Mucosa of rectum (tissue), 2 donors: ENCODE measurements around the gene KMO.

Source experiments
- H3K27ac ChIP-seq, 2 donors: one replicate each; pipeline ENCODE4 v1.7.0; 2013; ENCODE audit warnings: inconsistent platforms in 2 of 2, low read depth in 2 of 2, low read length in 2 of 2
- H3K27me3 ChIP-seq, 2 donors: one replicate each; pipeline ENCODE4 v1.7.0; 2013; ENCODE audit warnings: low read length in 2 of 2; ENCODE audit not compliant: control insufficient read depth in 2 of 2, insufficient read depth in 2 of 2
- H3K36me3 ChIP-seq, 2 donors: one replicate each; pipeline ENCODE4 v1.7.0; 2013; ENCODE audit warnings: low read length in 2 of 2; ENCODE audit not compliant: control insufficient read depth in 2 of 2, insufficient read depth in 2 of 2
- H3K4me1 ChIP-seq, 2 donors: one replicate each; pipeline ENCODE4 v1.7.0; 2013; ENCODE audit warnings: low read length in 2 of 2, mild to moderate bottlenecking in 1 of 2; ENCODE audit not compliant: control insufficient read depth in 2 of 2, insufficient read depth in 2 of 2
- H3K4me3 ChIP-seq, 2 donors: one replicate each; pipeline ENCODE4 v1.7.0; 2013; ENCODE audit warnings: low read length in 2 of 2
- H3K9ac ChIP-seq, 2 donors: one replicate each; pipeline ENCODE4 v1.7.0; 2013; ENCODE audit warnings: low read length in 2 of 2, low read depth in 1 of 2, mild to moderate bottlenecking in 1 of 2
- H3K9me3 ChIP-seq, 2 donors: one replicate each; pipeline ENCODE4 v1.7.0; 2013; ENCODE audit warnings: low read length in 2 of 2; ENCODE audit not compliant: control insufficient read depth in 2 of 2
- donor health status: healthy.
- donor health status: Normal muscosa, but diverticular disease.

The KMO gene

GRCh38 chr1:241591317-241591716 lies 59.1 kb downstream of the KMO start:
- no peak overlapping the region for H3K9ac ChIP-seq
- H3K4me3 ChIP-seq = no peak overlapping the region
- H3K9me3 ChIP-seq = no peaks in the 10 kb centered on the region
- no peaks in the 10 kb centered on the region for H3K4me1 ChIP-seq
- H3K27me3 ChIP-seq = no peaks in the 10 kb centered on the region
- peaks cover under 1 to 4% of the 10 kb centered on the region in 2 donors for H3K36me3 ChIP-seq
- no peak overlapping the region for H3K27ac ChIP-seq

DNA sequence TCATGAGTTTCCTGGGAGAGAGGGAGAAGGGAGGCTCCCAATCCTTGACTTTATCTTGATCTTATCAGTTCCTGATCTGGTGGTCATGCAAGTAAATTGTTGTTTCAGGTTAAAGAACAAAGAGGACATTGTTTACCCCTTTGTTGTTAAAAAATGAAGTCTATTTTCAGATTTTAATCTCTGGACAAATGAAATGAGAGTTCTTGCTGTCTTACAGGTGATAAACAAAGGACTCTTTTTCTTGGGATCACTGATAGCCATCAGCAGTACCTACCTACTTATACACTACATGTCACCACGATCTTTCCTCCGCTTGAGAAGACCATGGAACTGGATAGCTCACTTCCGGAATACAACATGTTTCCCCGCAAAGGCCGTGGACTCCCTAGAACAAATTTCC lies 59.6 kb downstream of the KMO start:
- peaks cover 4% of the 10 kb centered on the region in 2 donors for H3K36me3 ChIP-seq
- no peak overlapping the region for H3K4me3 ChIP-seq
- no peaks in the 10 kb centered on the region for H3K9me3 ChIP-seq
- no peaks in the 10 kb centered on the region for H3K27me3 ChIP-seq
- H3K4me1 ChIP-seq = no peaks in the 10 kb centered on the region
- H3K27ac ChIP-seq = no peak overlapping the region
- H3K9ac ChIP-seq = no peak overlapping the region

- no peak overlapping the region for H3K9ac ChIP-seq
- no peaks in the 10 kb centered on the region for H3K9me3 ChIP-seq
- H3K36me3 ChIP-seq = peaks cover 4% of the 10 kb centered on the region in 2 donors
- no peak overlapping the region for H3K4me3 ChIP-seq
- no peaks in the 10 kb centered on the region for H3K27me3 ChIP-seq
- H3K4me1 ChIP-seq = no peaks in the 10 kb centered on the region
- H3K27ac ChIP-seq = no peak overlapping the region
Observed at GRCh38 chr1:241592273-241592958, 60.2 kb downstream of the KMO start.

- Histone ChIP-seq H3K27ac (no peak overlapping the region), H3K4me1 (no peaks in the 10 kb centered on the region), H3K9me3 (no peaks in the 10 kb centered on the region), H3K27me3 (no peaks in the 10 kb centered on the region), H3K4me3 (no peak overlapping the region), H3K36me3 (peaks cover 4% of the 10 kb centered on the region in 2 donors), H3K9ac (no peak overlapping the region)
Observed at GRCh38 chr1:241593186-241593585, 61.0 kb downstream of the KMO start.

GRCh38 chr1:241596633-241597032 lies 64.5 kb downstream of the KMO start:
- Histone ChIP-seq H3K36me3 (peaks cover 4% of the 10 kb centered on the region in 2 donors), H3K27ac (no peak overlapping the region), H3K27me3 (no peaks in the 10 kb centered on the region), H3K9ac (no peak overlapping the region), H3K4me1 (no peaks in the 10 kb centered on the region), H3K4me3 (no peak overlapping the region), H3K9me3 (no peaks in the 10 kb centered on the region)

DNA sequence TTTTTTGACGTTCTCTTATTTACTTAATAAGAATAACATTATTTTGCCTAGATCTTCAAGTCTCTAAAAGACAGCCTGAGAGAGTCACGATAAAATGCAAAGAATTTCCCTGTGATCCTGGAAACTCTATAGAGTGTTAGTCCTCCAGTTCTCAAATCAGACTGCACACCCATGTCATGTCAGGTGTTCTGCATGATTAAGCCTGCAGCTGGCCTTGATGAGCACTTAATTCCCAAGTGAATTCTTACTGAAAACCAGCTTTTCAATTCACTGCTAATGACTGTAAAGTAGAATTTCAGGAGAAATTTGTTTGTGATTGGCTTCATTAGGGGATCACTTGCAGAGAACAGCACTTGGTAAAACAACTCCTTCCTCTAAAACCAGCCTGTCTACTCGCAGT lies 66.1 kb downstream of the KMO start:
- no peaks in the 10 kb centered on the region for H3K4me1 ChIP-seq
- H3K4me3 ChIP-seq = no peak overlapping the region
- no peak overlapping the region for H3K9ac ChIP-seq
- H3K27ac ChIP-seq = no peak overlapping the region
- H3K27me3 ChIP-seq = no peaks in the 10 kb centered on the region
- H3K9me3 ChIP-seq = no peaks in the 10 kb centered on the region
- H3K36me3 ChIP-seq = peaks cover 4% of the 10 kb centered on the region in 2 donors

GRCh38 chr1:241600496-241600901 lies 68.3 kb downstream of the KMO start:
- Histone ChIP-seq H3K27me3 (no peaks in the 10 kb centered on the region), H3K27ac (no peak overlapping the region), H3K4me3 (no peak overlapping the region), H3K36me3 (peaks cover 4 to 7% of the 10 kb centered on the region in 2 donors), H3K4me1 (no peaks in the 10 kb centered on the region), H3K9me3 (no peaks in the 10 kb centered on the region), H3K9ac (no peak overlapping the region)

DNA sequence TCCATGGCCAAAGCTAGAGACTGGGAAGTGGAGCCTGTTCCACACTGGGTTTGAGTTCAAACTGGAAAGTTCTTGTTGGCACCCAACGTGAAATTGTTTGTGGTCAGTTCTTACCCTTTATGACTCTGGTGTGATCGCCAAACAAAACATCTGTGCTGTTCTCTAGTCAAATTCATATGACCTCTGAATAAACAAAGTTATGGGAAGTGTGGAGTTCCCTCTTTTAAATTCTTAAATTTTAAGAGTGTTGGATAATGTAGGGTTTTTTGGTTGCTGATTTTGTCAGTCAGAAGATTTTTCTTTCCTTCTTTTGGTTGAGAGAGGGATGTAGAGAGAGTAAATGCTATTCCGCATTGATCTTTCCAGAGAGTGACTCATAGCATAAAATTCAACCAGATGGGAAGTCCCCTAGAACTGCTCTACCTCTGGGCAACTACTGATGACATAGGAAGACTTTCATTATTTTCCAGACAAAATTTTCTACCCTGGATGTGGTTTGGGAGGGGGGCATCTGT lies 71.6 kb downstream of the KMO start:
- Histone ChIP-seq H3K4me1 (no peaks in the 10 kb centered on the region), H3K4me3 (no peak overlapping the region), H3K27me3 (no peaks in the 10 kb centered on the region), H3K27ac (no peak overlapping the region), H3K36me3 (peaks cover 0 to 7% of the 10 kb centered on the region in 2 donors), H3K9ac (no peak overlapping the region), H3K9me3 (no peaks in the 10 kb centered on the region)

DNA sequence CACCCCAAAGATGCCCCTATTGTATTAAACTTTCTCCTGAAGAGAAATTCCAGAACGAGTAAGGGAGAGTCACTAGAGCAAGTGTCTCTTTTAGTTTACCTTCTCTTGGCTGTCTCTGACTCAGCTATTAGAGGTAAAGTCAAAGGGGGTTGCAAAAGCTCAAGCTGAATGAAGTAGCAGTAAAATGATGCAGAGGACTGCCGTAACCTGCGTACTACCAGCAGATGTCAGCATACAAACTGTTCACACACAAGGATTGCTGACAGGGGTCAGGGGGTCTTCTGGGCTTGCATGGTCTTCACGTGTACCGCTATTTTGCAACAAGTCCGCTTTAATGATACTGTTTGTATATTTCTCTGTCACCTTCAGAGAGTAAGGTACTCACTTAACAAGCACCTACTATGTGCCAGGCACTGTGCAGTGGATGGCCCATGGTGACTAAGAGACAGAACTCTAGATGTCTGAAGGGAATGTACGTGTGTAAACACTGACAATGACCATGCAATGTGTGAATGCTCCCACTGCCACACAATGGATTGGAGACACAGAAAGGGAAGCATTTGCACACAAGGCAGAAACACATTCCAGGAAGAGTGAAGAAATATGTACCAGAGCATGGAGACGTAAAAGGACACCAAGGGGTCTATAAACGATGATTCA lies 73.1 kb downstream of the KMO start:
- H3K27ac ChIP-seq = no peak overlapping the region
- peaks cover 0 to 7% of the 10 kb centered on the region in 2 donors for H3K36me3 ChIP-seq
- H3K4me3 ChIP-seq = no peak overlapping the region
- peaks cover 0 to 2% of the 10 kb centered on the region in 2 donors for H3K4me1 ChIP-seq
- H3K27me3 ChIP-seq = no peaks in the 10 kb centered on the region
- no peaks in the 10 kb centered on the region for H3K9me3 ChIP-seq
- no peak overlapping the region for H3K9ac ChIP-seq

GRCh38 chr1:241606544-241606943 lies 74.4 kb downstream of the KMO start:
- no peaks in the 10 kb centered on the region for H3K27me3 ChIP-seq
- H3K4me3 ChIP-seq = no peak overlapping the region
- H3K36me3 ChIP-seq = peaks cover 0 to 7% of the 10 kb centered on the region in 2 donors
- H3K4me1 ChIP-seq = peaks cover 0 to 9% of the 10 kb centered on the region in 2 donors
- no peak overlapping the region for H3K27ac ChIP-seq
- H3K9me3 ChIP-seq = no peaks in the 10 kb centered on the region
- H3K9ac ChIP-seq = no peak overlapping the region
